HepG2 (cell line): ENCODE data around the gene AP1M1. TPM values are rescaled to one million over a fixed set of nuclear protein-coding genes. Genes with fewer than 3 reads are reported as not detected.

ENCODE experiments used
- ATAC-seq: fragments of 200-7000 bp; cut with Tn5 transposase; 3 replicates; pipeline ENCODE4 v1.9.1; 2020; ENCODE audit warnings: mild to moderate bottlenecking, moderate library complexity
- BruUV-seq: library from RNA; stranded (reverse); fragments of 400-500 nt; replicated peaks from 2 replicates; lab custom pipeline; 2021; lab: Mats Ljungman, UMichigan
- CTCF ChIA-PET: fragments of 300-600 bp; formaldehyde crosslinking; extraction: SDS; loops from one replicate; lab custom pipeline; 2021; ENCODE audit warnings: low total read pairs, inconsistent platforms, low intra/inter-chr PET ratio; lab: Yijun Ruan, JAX
- POLR2A ChIA-PET: fragments of 350-600 bp; sonication (Branson Sonifier 250); formaldehyde crosslinking; loops from one replicate; lab custom pipeline; 2020; ENCODE audit warnings: antibody characterized with exemption, inconsistent platforms; lab: Yijun Ruan, JAX
- DNase-seq: peaks from one replicate; pipeline ENCODE4 v3.0.0-alpha.2; 2015; ENCODE audit warnings: low spot score
- FAIRE-seq: peaks from 3 replicates; lab custom pipeline; 2011; peaks lifted over from hg19 to GRCh38; lab: Jason Lieb, UNC
- H2AFZ ChIP-seq: one replicate; pipeline ENCODE4 v1.6.1; 2011; ENCODE audit warnings: low read length, inconsistent platforms
- H3K27ac ChIP-seq: fragments of 300-600 bp; 3 replicates; pipeline ENCODE4 v1.8.0; 2011; ENCODE audit warnings: mixed run types, mild to moderate bottlenecking, mixed read lengths, low read length, inconsistent platforms; ENCODE audit not compliant: insufficient read depth; ENCODE audit errors: extremely low read length
- H3K27me3 ChIP-seq, 2 experiments: fragments of 200-600 bp in 1 of 2; 2 replicates in 1 of 2; 3 replicates in 1 of 2; pipeline versions ENCODE4 v1.6.0 to v1.8.0; 2011; ENCODE audit warnings: low read length in 2 of 2, mild to moderate bottlenecking in 2 of 2, moderate library complexity in 2 of 2, inconsistent platforms in 1 of 2; ENCODE audit not compliant: insufficient read depth in 2 of 2, control insufficient read depth in 1 of 2
- H3K36me3 ChIP-seq, 2 experiments: fragments of 200-600 bp in 1 of 2; replicated peaks in 1 of 2; 2 replicates in 1 of 2; 3 replicates in 1 of 2; pipeline versions ENCODE4 v1.5.1 to v1.8.0; 2011; ENCODE audit warnings: low read length in 2 of 2, inconsistent platforms in 1 of 2; ENCODE audit not compliant: insufficient read depth in 2 of 2, control insufficient read depth in 1 of 2
- H3K4me1 ChIP-seq: 2 replicates; pipeline ENCODE4 v1.5.1; 2012; ENCODE audit warnings: low read length, inconsistent platforms; ENCODE audit not compliant: insufficient read depth
- H3K4me2 ChIP-seq: 2 replicates; pipeline ENCODE4 v1.6.0; 2011; ENCODE audit warnings: low read depth, low read length, inconsistent platforms
- H3K4me3 ChIP-seq, 3 experiments: fragments of 200-600 bp in 1 of 3; sonication (generic), shearing (Covaris generic) in 1 of 3; replicated peaks in 1 of 3; 2 replicates each; pipeline ENCODE4 v1.5.1; 2011 to 2016; ENCODE audit warnings: low read length in 3 of 3, inconsistent platforms in 2 of 3, low read depth in 2 of 3, mild to moderate bottlenecking in 2 of 3, control low read depth in 1 of 3, mixed read lengths in 1 of 3; ENCODE audit not compliant: insufficient read depth in 1 of 3
- H3K79me2 ChIP-seq: one replicate; pipeline ENCODE4 v1.6.1; 2011; ENCODE audit warnings: low read length, inconsistent platforms; ENCODE audit not compliant: insufficient read depth
- H3K9ac ChIP-seq: 2 replicates; pipeline ENCODE4 v1.6.0; 2011; ENCODE audit warnings: mild to moderate bottlenecking, low read depth, low read length, inconsistent platforms; ENCODE audit not compliant: insufficient read depth
- H3K9me3 ChIP-seq: 2 replicates; pipeline ENCODE4 v1.5.1; 2012; ENCODE audit warnings: mild to moderate bottlenecking, low read length
- H4K20me1 ChIP-seq: 2 replicates; pipeline ENCODE4 v1.6.0; 2011; ENCODE audit warnings: inconsistent platforms, mild to moderate bottlenecking, low read length, moderate library complexity; ENCODE audit not compliant: insufficient read depth
- AGO2 ChIP-seq: fragments of 200-400 bp; formaldehyde crosslinking; optimal IDR thresholded peaks from 2 replicates; pipeline ENCODE3; 2017; ENCODE audit warnings: mild to moderate bottlenecking, low read depth, low read length, moderate library complexity
- FIP1L1 ChIP-seq: fragments of 200-400 bp; formaldehyde crosslinking; IDR thresholded peaks from 2 replicates; pipeline ENCODE4 v1.6.1; 2018; ENCODE audit warnings: low read depth, mild to moderate bottlenecking, low read length, moderate library complexity, borderline replicate concordance; ENCODE audit not compliant: insufficient read depth
- IRF9 ChIP-seq: sonication (generic); formaldehyde crosslinking; IDR thresholded peaks from 2 replicates; pipeline ENCODE4 v1.8.0; 2022; ENCODE audit warnings: missing genetic modification reagents, mild to moderate bottlenecking, borderline replicate concordance
- NFIC ChIP-seq: IDR thresholded peaks from 2 replicates; pipeline ENCODE4 v1.6.1; 2012; ENCODE audit warnings: mild to moderate bottlenecking, low read length, inconsistent platforms
- POLR2G ChIP-seq: fragments of 200-400 bp; formaldehyde crosslinking; IDR thresholded peaks from 2 replicates; pipeline ENCODE4 v1.6.1; 2018; ENCODE audit warnings: mild to moderate bottlenecking, low read depth, low read length, moderate library complexity
- SSRP1 ChIP-seq: IDR thresholded peaks from 2 replicates; pipeline ENCODE4 v1.6.1; 2016; ENCODE audit warnings: control low read depth
- TRIM22 ChIP-seq: fragments of 450-650 bp; IDR thresholded peaks from 2 replicates; pipeline ENCODE4 v1.6.1; 2017
- WGBS: methylation state at CpG from one replicate; pipeline ENCODE4 v1.1.6; 2017; ENCODE audit warnings: low lambda C conversion rate; 5-methylcytosine and 5-hydroxymethylcytosine counted together
- in situ Hi-C: cut with HindIII; loops from 2 replicates; pipeline ENCODE4 v1.10.0; 2017; ENCODE audit warnings: low pct_unique_long_range_greater_than_20kb; ENCODE audit not compliant: extremely low pct_ligation_motif_present
- intact Hi-C: fragments of 100-400 bp; cut with micrococcal nuclease; formaldehyde crosslinking; loops from one replicate; pipeline ENCODE4 v1.10.0; 2022; ENCODE audit not compliant: unreplicated experiment
- polyA plus RNA-seq, 8 experiments: library from polyadenylated mRNA; depleted of rRNA in 3 of 8; stranded (reverse) in 7 of 8; unstranded in 1 of 8; fragments of >200 nt; fragmentation: Illumina TruSeq in 4 of 8; extraction: Trizol in 4 of 8; gene quantifications; 2 replicates each; pipeline versions ENCODE4 v1.2.1 to v1.2.3, GENCODE V29; 2011 to 2016; ENCODE audit warnings: low read depth in 4 of 8, missing spikeins in 1 of 8, mixed read lengths in 1 of 8; ENCODE audit not compliant: insufficient read depth in 1 of 8
- total RNA-seq, 5 experiments: library from RNA; depleted of rRNA; stranded (reverse); fragments of >200 nt; fragmentation: Illumina TruSeq; extraction: Trizol; gene quantifications; 2 replicates each; pipeline ENCODE4 v1.2.3, GENCODE V29; 2016; ENCODE audit warnings: low read depth in 1 of 5

The AP1M1 gene
- total and polyA plus RNA-seq, 2 of the 13 experiments (the other 11 are each of a cell fraction or from before 2014, with no cell fraction given) = 34.4 to 46.1 TPM

GRCh38 chr19:16234552-16235445 is 37.1 kb downstream of the AP1M1 start:
- H3K27ac ChIP-seq = no peak overlapping the region
- peaks cover 6 to 18% of the 10 kb centered on the region in 2 experiments; a peak in 3 of 5 replicates for H3K36me3 ChIP-seq
- no peak overlapping the region for H3K4me3 ChIP-seq
- H3K4me2 ChIP-seq = no peak overlapping the region
- FAIRE-seq (no peak), DNase-seq (no peak), ATAC-seq (no peak)
- WGBS = 94% methylated on average over 40 of the region's 41 CpGs
- no peak overlapping the region for H2AFZ ChIP-seq
- no TSS peak for BruUV-seq
- no peaks in the 10 kb centered on the region for H3K9me3 ChIP-seq
- no peaks in the 10 kb centered on the region for H4K20me1 ChIP-seq
- no peaks in the 10 kb centered on the region for H3K27me3 ChIP-seq
- POLR2A ChIA-PET = no interaction called here
- in situ Hi-C loops = no loop called here
- no peak overlapping the region for H3K9ac ChIP-seq
- CTCF ChIA-PET = no interaction called here
- no peaks in the 10 kb centered on the region for H3K79me2 ChIP-seq
- no peaks in the 10 kb centered on the region for H3K4me1 ChIP-seq
- intact Hi-C loops = no loop called here
- no peak for TF ChIP-seq TRIM22

GRCh38 chr19:16235811-16236652 is 38.3 kb downstream of the AP1M1 start:
- in situ Hi-C loops = no loop called here
- 93% methylated on average over 21 of the region's 21 CpGs for WGBS
- CTCF ChIA-PET = no interaction called here
- no peak overlapping the region for H3K4me2 ChIP-seq
- no peaks in the 10 kb centered on the region for H3K9me3 ChIP-seq
- H3K4me1 ChIP-seq = peaks cover 7% of the 10 kb centered on the region
- peaks cover 6 to 14% of the 10 kb centered on the region in 2 experiments; a peak in 3 of 5 replicates for H3K36me3 ChIP-seq
- H2AFZ ChIP-seq = no peak overlapping the region
- DNase-seq (no peak), FAIRE-seq (no peak), ATAC-seq (no peak)
- no peak overlapping the region for H3K9ac ChIP-seq
- intact Hi-C loops = no loop called here
- H4K20me1 ChIP-seq = no peaks in the 10 kb centered on the region
- H3K4me3 ChIP-seq = no peak overlapping the region
- no peak overlapping the region for H3K27ac ChIP-seq
- TF ChIP-seq SSRP1 = 0 out of 2 replicates have a peak, but pooled peaks have one; percentile 50
- peak; percentile 87 for TF ChIP-seq AGO2
- TF ChIP-seq POLR2G = peak; percentile 25; the same call in 1 of the 2 replicates
- no peak for TF ChIP-seq NFIC
- no peak for TF ChIP-seq IRF9
- no peak for TF ChIP-seq FIP1L1
- POLR2A ChIA-PET = no interaction called here
- no peaks in the 10 kb centered on the region for H3K27me3 ChIP-seq
- BruUV-seq = no TSS peak
- H3K79me2 ChIP-seq = no peaks in the 10 kb centered on the region
